ENCODE results near the gene TLE6. TPM values are rescaled to one million over a fixed set of nuclear protein-coding genes. Genes with fewer than 3 reads are reported as not detected.
A peak's percentile ranks its signal among the peaks of the same experiment; 100 is the strongest.

TLE6 gene
- total and polyA plus RNA-seq, 5 donors, result 0.28 to 2.2 (median 1.4) TPM

- ATAC-seq, result peak in 1 of 2 donors; percentile 12
- 4% methylated on average over 40 of the region's 40 CpGs for whole genome bisulfite sequencing
- no peaks in the 10 kb centered on the region for H3K9me3 ChIP-seq (ENCODE audit: control insufficient read depth, low read length)
- intact Hi-C loops (cut with DNase I), result loop anchor here in 1 of 4 donors (5.0 kb wide), 1 partner anchor 46 kb away; no protein-coding TSS in a partner anchor
- H3K4me1 ChIP-seq (ENCODE audit: control insufficient read depth, insufficient read depth, low read length), result no peaks in the 10 kb centered on the region
- DNase-seq, result peak in 2 of 3 donors; percentile 75 to 76
- no peaks in the 10 kb centered on the region for H3K27me3 ChIP-seq (ENCODE audit: control insufficient read depth, insufficient read depth)
- peak overlapping the region; percentile 61 for H3K27ac ChIP-seq (ENCODE audit: low read length)
- H3K4me3 ChIP-seq (ENCODE audit: low read length), result peak overlapping the region; percentile 96
Measured at GRCh38 chr19:3028305-3029064, 51.1 kb downstream of the TLE6 start.

- Histone ChIP-seq H3K9me3 (ENCODE audit: control insufficient read depth, low read length) (no peaks in the 10 kb centered on the region), H3K27me3 (ENCODE audit: control insufficient read depth, insufficient read depth) (no peaks in the 10 kb centered on the region), H3K4me3 (ENCODE audit: low read length) (peak within 1 kb of the TSS; percentile 96), H3K4me1 (ENCODE audit: control insufficient read depth, insufficient read depth, low read length) (no peaks in the 10 kb centered on the region), H3K27ac (ENCODE audit: low read length) (peak within 1 kb of the TSS; percentile 61)
- DNase-seq (peak; percentile 56 to 77 (median 77)), ATAC-seq (peak in 1 of 2 donors; percentile 39)
- intact Hi-C loops (cut with DNase I), result loop anchor here in 1 of 4 donors (5.0 kb wide), 1 partner anchor 47 kb away; no protein-coding TSS in a partner anchor
- WGBS, result 3% methylated on average over 76 of the region's 85 CpGs
Measured at GRCh38 chr19:3029065-3029923, 51.9 kb downstream of the TLE6 start, which contains the start of gene TLE2. Gene TLE2, minus strand, starts transcription at chr19:3029280. Its CDS starts 376 bp downstream, at chr19:3028904.

GRCh38 chr19:3031607-3031867 is 54.2 kb downstream of the TLE6 start:
- Histone ChIP-seq H3K4me1 (ENCODE audit: control insufficient read depth, insufficient read depth, low read length) (no peaks in the 10 kb centered on the region), H3K4me3 (ENCODE audit: low read length) (no peak overlapping the region), H3K27ac (ENCODE audit: low read length) (no peak overlapping the region), H3K9me3 (ENCODE audit: control insufficient read depth, low read length) (no peaks in the 10 kb centered on the region), H3K27me3 (ENCODE audit: control insufficient read depth, insufficient read depth) (no peaks in the 10 kb centered on the region)
- DNase-seq (no peak), ATAC-seq (no peak)
- 64% methylated on average over 5 of the region's 5 CpGs for WGBS
- intact Hi-C loops (cut with DNase I), result loop anchor here in 3 of 4 donors (5.0 to 10.0 kb wide), 3 partner anchors 44 to 54 kb away; partner anchors contain the start of gene TLE6 (in 1 of the 3)

- no peaks in the 10 kb centered on the region for H3K4me1 ChIP-seq (ENCODE audit: control insufficient read depth, insufficient read depth, low read length)
- no peak for ATAC-seq
- H3K4me3 ChIP-seq (ENCODE audit: low read length), result no peak overlapping the region
- no peaks in the 10 kb centered on the region for H3K27me3 ChIP-seq (ENCODE audit: control insufficient read depth, insufficient read depth)
- WGBS, result 74% methylated on average over 11 of the region's 11 CpGs
- DNase-seq, result peak in 1 of 3 donors; percentile 58
- no peaks in the 10 kb centered on the region for H3K9me3 ChIP-seq (ENCODE audit: control insufficient read depth, low read length)
- intact Hi-C loops (cut with DNase I), result loop anchor here in 3 of 4 donors (5.0 to 10.0 kb wide), 3 partner anchors 46 to 56 kb away; partner anchors contain the start of gene TLE6 (in 1 of the 3)
- H3K27ac ChIP-seq (ENCODE audit: low read length), result no peak overlapping the region
Measured at GRCh38 chr19:3033595-3034405, 56.4 kb downstream of the TLE6 start.

GRCh38 chr19:3034406-3034655 is 57.0 kb downstream of the TLE6 start:
- no peak for DNase-seq
- ATAC-seq, result no peak
- H3K4me3 ChIP-seq (ENCODE audit: low read length), result no peak overlapping the region
- peak overlapping the region; percentile 88 for H3K27ac ChIP-seq (ENCODE audit: low read length)
- no peaks in the 10 kb centered on the region for H3K9me3 ChIP-seq (ENCODE audit: control insufficient read depth, low read length)
- no peaks in the 10 kb centered on the region for H3K4me1 ChIP-seq (ENCODE audit: control insufficient read depth, insufficient read depth, low read length)
- H3K27me3 ChIP-seq (ENCODE audit: control insufficient read depth, insufficient read depth), result no peaks in the 10 kb centered on the region
- intact Hi-C loops (cut with DNase I), result loop anchor here in 3 of 4 donors (5.0 to 10.0 kb wide), 3 partner anchors 47 to 57 kb away; partner anchors contain the start of gene TLE6 (in 1 of the 3)

- Histone ChIP-seq H3K4me3 (ENCODE audit: low read length) (peak overlapping the region; percentile 72), H3K27me3 (ENCODE audit: control insufficient read depth, insufficient read depth) (no peaks in the 10 kb centered on the region), H3K4me1 (ENCODE audit: control insufficient read depth, insufficient read depth, low read length) (no peaks in the 10 kb centered on the region), H3K27ac (ENCODE audit: low read length) (peak overlapping the region; percentile 88), H3K9me3 (ENCODE audit: control insufficient read depth, low read length) (no peaks in the 10 kb centered on the region)
- 8% methylated on average over 28 of the region's 28 CpGs for WGBS
- peak; percentile 2 to 10 for ATAC-seq
- DNase-seq, result peak in 2 of 3 donors; percentile 76 to 78
- intact Hi-C loops (cut with DNase I), result loop anchor here in 3 of 4 donors (5.0 to 10.0 kb wide), 3 partner anchors 48 to 58 kb away; partner anchors contain the start of gene TLE6 (in 1 of the 3)
Measured at GRCh38 chr19:3034656-3035541, 57.5 kb downstream of the TLE6 start.

GRCh38 chr19:3035542-3036118 is 58.3 kb downstream of the TLE6 start:
- peak overlapping the region; percentile 72 for H3K4me3 ChIP-seq (ENCODE audit: low read length)
- ATAC-seq, result peak; percentile 96
- no peaks in the 10 kb centered on the region for H3K4me1 ChIP-seq (ENCODE audit: control insufficient read depth, insufficient read depth, low read length)
- intact Hi-C loops (cut with DNase I), result loop anchor here in 1 of 4 donors (10.0 kb wide), 1 partner anchor 51 kb away; no protein-coding TSS in a partner anchor
- under 1% methylated on average over 29 of the region's 29 CpGs for WGBS
- H3K27ac ChIP-seq (ENCODE audit: low read length), result peak overlapping the region; percentile 88
- no peaks in the 10 kb centered on the region for H3K9me3 ChIP-seq (ENCODE audit: control insufficient read depth, low read length)
- DNase-seq, result peak; percentile 98 to 99 (median 99)
- no peaks in the 10 kb centered on the region for H3K27me3 ChIP-seq (ENCODE audit: control insufficient read depth, insufficient read depth)

GRCh38 chr19:3036119-3036976 is 59.0 kb downstream of the TLE6 start:
- Histone ChIP-seq H3K27ac (ENCODE audit: low read length) (peak overlapping the region; percentile 81), H3K27me3 (ENCODE audit: control insufficient read depth, insufficient read depth) (no peaks in the 10 kb centered on the region), H3K4me3 (ENCODE audit: low read length) (peak overlapping the region; percentile 62), H3K4me1 (ENCODE audit: control insufficient read depth, insufficient read depth, low read length) (no peaks in the 10 kb centered on the region), H3K9me3 (ENCODE audit: control insufficient read depth, low read length) (no peaks in the 10 kb centered on the region)
- intact Hi-C loops (cut with DNase I), result loop anchor here in 1 of 4 donors (10.0 kb wide), 1 partner anchor 52 kb away; no protein-coding TSS in a partner anchor
- ATAC-seq (peak; percentile 91), DNase-seq (peak; percentile 96 to 98 (median 98))
- under 1% methylated on average over 44 of the region's 44 CpGs for WGBS

All from right cardiac atrium (tissue), 5 donors.